Trophoblast cell (in vitro differentiated cells and primary cell): ENCODE results near the gene SPPL3.

Experiments used
- DNase-seq, 2 donors: peaks; one replicate each; pipeline ENCODE4 v3.0.0-alpha.2; 2016
- H2AFZ ChIP-seq: 2 replicates; pipeline ENCODE4 v1.6.1; 2013; ENCODE audit warnings: low read length, moderate library complexity, mild to moderate bottlenecking; ENCODE audit not compliant: insufficient read depth, poor library complexity
- H2AK5ac ChIP-seq: 2 replicates; pipeline ENCODE4 v1.6.1; 2013; ENCODE audit warnings: mild to moderate bottlenecking, low read length
- H2BK120ac ChIP-seq: 2 replicates; pipeline ENCODE4 v1.6.1; 2013; ENCODE audit warnings: low read length, mild to moderate bottlenecking, moderate library complexity; ENCODE audit not compliant: insufficient read depth, poor library complexity
- H2BK12ac ChIP-seq: 2 replicates; pipeline ENCODE4 v1.6.1; 2013; ENCODE audit warnings: mild to moderate bottlenecking, low read length, moderate library complexity
- H2BK5ac ChIP-seq: 2 replicates; pipeline ENCODE4 v1.6.1; 2013; ENCODE audit warnings: low read length, low read depth, moderate library complexity, mild to moderate bottlenecking; ENCODE audit not compliant: poor library complexity
- H3K14ac ChIP-seq: 2 replicates; pipeline ENCODE4 v1.6.1; 2013; ENCODE audit warnings: mild to moderate bottlenecking, low read length
- H3K18ac ChIP-seq: 2 replicates; pipeline ENCODE4 v1.6.1; 2013; ENCODE audit warnings: mild to moderate bottlenecking, low read length
- H3K23ac ChIP-seq: 2 replicates; pipeline ENCODE4 v1.6.1; 2013; ENCODE audit warnings: low read length
- H3K27ac ChIP-seq: 2 replicates; pipeline ENCODE4 v1.5.1; 2013; ENCODE audit warnings: low read depth, mild to moderate bottlenecking, inconsistent platforms, low read length, moderate library complexity
- H3K27me3 ChIP-seq: 2 replicates; pipeline ENCODE4 v1.6.1; 2013; ENCODE audit warnings: inconsistent platforms, mild to moderate bottlenecking, low read length, moderate library complexity; ENCODE audit not compliant: insufficient read depth
- H3K36me3 ChIP-seq, 2 experiments: 1 replicate in 1 of 2; 2 replicates in 1 of 2; pipeline ENCODE4 v1.6.1; 2013; ENCODE audit warnings: low read length in 2 of 2, mild to moderate bottlenecking in 2 of 2, moderate library complexity in 1 of 2; ENCODE audit not compliant: insufficient read depth in 2 of 2, control insufficient read depth in 1 of 2
- H3K4ac ChIP-seq: 2 replicates; pipeline ENCODE4 v1.6.1; 2013; ENCODE audit warnings: low read depth, mild to moderate bottlenecking, low read length, moderate library complexity
- H3K4me1 ChIP-seq, 2 experiments: 1 replicate in 1 of 2; 2 replicates in 1 of 2; pipeline ENCODE4 v1.6.1; 2013; ENCODE audit warnings: low read length in 2 of 2, mild to moderate bottlenecking in 2 of 2, moderate library complexity in 1 of 2; ENCODE audit not compliant: insufficient read depth in 2 of 2, control insufficient read depth in 1 of 2
- H3K4me2 ChIP-seq: 2 replicates; pipeline ENCODE4 v1.6.1; 2013; ENCODE audit warnings: inconsistent platforms, mild to moderate bottlenecking, low read length, moderate library complexity
- H3K4me3 ChIP-seq: 2 replicates; pipeline ENCODE4 v1.5.1; 2013; ENCODE audit warnings: mild to moderate bottlenecking, low read depth, low read length, inconsistent platforms
- H3K79me1 ChIP-seq: one replicate; pipeline ENCODE4 v1.6.1; 2013; ENCODE audit warnings: low read length
- H3K79me2 ChIP-seq: 2 replicates; pipeline ENCODE4 v1.6.1; 2013; ENCODE audit warnings: low read length, mild to moderate bottlenecking; ENCODE audit not compliant: control insufficient read depth, insufficient read depth, poor library complexity
- H3K9ac ChIP-seq: 2 replicates; pipeline ENCODE4 v1.6.1; 2013; ENCODE audit warnings: mild to moderate bottlenecking, low read length
- H3K9me3 ChIP-seq: 2 replicates; pipeline ENCODE4 v1.6.1; 2013; ENCODE audit warnings: low read depth, mild to moderate bottlenecking, control low read depth, inconsistent platforms, low read length; ENCODE audit not compliant: insufficient read depth
- H4K12ac ChIP-seq: 2 replicates; pipeline ENCODE4 v1.6.1; 2013; ENCODE audit warnings: low read depth, mild to moderate bottlenecking, low read length, moderate library complexity
- H4K8ac ChIP-seq: 2 replicates; pipeline ENCODE4 v1.6.1; 2013; ENCODE audit warnings: low read depth, mild to moderate bottlenecking, low read length, moderate library complexity
- H4K91ac ChIP-seq: one replicate; pipeline ENCODE4 v1.6.1; 2013; ENCODE audit warnings: low read depth, mild to moderate bottlenecking, low read length, moderate library complexity
- WGBS: extraction: QIAGEN DNeasy Blood & Tissue Kit; methylation state at CpG from one replicate; pipeline ENCODE4 v1.1.7; 2013; ENCODE audit warnings: missing lambda C conversion rate; ENCODE audit not compliant: insufficient read length, insufficient coverage; ENCODE audit errors: extremely low coverage; 5-methylcytosine and 5-hydroxymethylcytosine counted together

SPPL3 gene

DNA sequence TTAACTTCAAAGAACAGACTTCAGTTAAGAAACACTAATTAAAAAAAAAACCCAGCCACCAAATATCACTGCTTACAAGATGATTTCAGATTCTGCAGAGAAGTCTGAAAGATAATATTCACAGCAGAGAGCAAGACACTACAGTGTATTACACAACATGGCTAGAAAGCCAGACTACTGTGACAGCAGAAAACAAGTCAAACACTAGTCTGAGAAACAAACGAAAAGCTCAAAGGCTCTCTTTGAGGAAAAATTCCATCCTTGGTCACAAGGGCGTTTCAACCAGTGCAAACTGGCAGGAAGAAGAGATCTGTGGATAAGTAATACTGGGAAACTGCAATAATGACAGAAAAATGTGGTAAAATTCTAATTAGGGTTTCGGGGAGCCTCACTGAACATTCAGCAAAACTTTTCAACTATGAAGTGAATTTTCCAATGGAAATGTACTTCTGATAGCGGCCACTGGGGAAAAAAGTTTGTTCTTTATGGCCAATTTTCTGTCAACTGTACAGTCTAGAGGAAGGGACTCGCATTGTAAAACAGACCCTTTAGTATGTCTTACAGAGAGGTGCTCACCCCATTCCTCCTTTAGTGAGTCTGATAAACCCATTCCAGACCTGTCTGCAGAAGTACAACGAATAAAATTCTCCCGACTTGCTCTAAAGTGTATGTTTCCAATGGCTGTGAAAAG, 128.2 kb downstream of the SPPL3 start:
- Histone ChIP-seq H3K4me3 (no peak overlapping the region), H3K14ac (no peak overlapping the region), H3K9me3 (no peaks in the 10 kb centered on the region), H4K12ac (no peak overlapping the region), H3K18ac (no peak overlapping the region), H3K36me3 (peaks cover 4 to 5% of the 10 kb centered on the region in 2 experiments), H3K79me2 (no peaks in the 10 kb centered on the region), H2BK12ac (no peak overlapping the region), H3K27me3 (no peaks in the 10 kb centered on the region), H3K9ac (no peak overlapping the region), H2BK5ac (no peak overlapping the region), H3K4ac (no peak overlapping the region), H4K8ac (no peak overlapping the region), H3K27ac (peak overlapping the region; percentile 17), H3K4me2 (no peak overlapping the region), H2AK5ac (no peak overlapping the region), H3K23ac (no peak overlapping the region), H2BK120ac (no peak overlapping the region), H2AFZ (no peak overlapping the region), H4K91ac (no peak overlapping the region), H3K4me1 (no peaks in the 10 kb centered on the region), H3K79me1 (no peaks in the 10 kb centered on the region)
- DNase-seq, result no peak
- WGBS, result no CpG with 5 or more reads among the region's 7 CpGs

DNA sequence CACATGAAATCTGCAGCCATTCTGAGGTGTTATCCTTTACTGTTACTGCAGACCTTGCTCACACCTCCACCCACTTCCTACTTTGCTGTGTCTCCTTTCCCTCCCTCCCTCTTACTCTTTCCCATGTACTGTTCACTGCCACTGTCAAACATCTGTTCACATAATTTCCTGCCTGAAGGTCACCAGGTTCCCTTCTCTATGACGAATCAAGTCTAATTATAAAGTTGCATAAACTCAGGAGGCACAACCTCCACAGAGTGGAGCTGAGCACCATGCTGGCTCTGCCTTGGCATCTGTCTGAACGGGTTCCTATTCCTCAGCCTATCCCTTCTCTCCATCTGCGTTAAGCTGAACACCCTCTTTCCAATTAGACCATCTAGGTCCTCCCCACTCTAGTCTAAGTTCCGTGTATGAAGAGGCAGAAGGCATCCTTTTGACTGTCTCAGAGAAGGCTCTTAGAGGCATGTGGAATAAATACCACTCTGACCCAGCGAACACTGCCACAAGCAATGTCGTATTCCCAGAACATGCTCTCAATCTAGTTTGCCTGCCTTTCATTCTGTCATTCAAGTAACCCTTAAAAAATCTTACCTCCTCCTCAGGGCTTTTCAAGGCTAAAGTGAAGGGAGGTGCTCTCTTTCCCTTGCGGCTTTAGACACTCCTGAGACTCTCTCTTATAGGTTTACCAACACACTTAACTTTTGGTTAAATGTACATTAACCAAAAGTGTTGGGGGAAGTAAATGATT, 129.8 kb downstream of the SPPL3 start:
- no peaks in the 10 kb centered on the region for H3K9me3 ChIP-seq
- H4K12ac ChIP-seq, result no peak overlapping the region
- H3K18ac ChIP-seq, result no peak overlapping the region
- H2BK5ac ChIP-seq, result no peak overlapping the region
- no peak for DNase-seq
- H3K14ac ChIP-seq, result no peak overlapping the region
- H3K4me1 ChIP-seq, result no peaks in the 10 kb centered on the region
- H3K27ac ChIP-seq, result no peak overlapping the region
- H3K79me2 ChIP-seq, result no peaks in the 10 kb centered on the region
- no peak overlapping the region for H2BK12ac ChIP-seq
- H3K4me3 ChIP-seq, result no peak overlapping the region
- no peak overlapping the region for H4K8ac ChIP-seq
- H3K4me2 ChIP-seq, result no peak overlapping the region
- H4K91ac ChIP-seq, result no peak overlapping the region
- WGBS, result no CpG with 5 or more reads among the region's 7 CpGs
- no peak overlapping the region for H2BK120ac ChIP-seq
- H3K9ac ChIP-seq, result no peak overlapping the region
- H3K4ac ChIP-seq, result no peak overlapping the region
- no peaks in the 10 kb centered on the region for H3K79me1 ChIP-seq
- H3K36me3 ChIP-seq, result peaks cover 3 to 5% of the 10 kb centered on the region in 2 experiments
- H3K23ac ChIP-seq, result no peak overlapping the region
- H2AFZ ChIP-seq, result no peak overlapping the region
- H3K27me3 ChIP-seq, result no peaks in the 10 kb centered on the region
- no peak overlapping the region for H2AK5ac ChIP-seq

DNA sequence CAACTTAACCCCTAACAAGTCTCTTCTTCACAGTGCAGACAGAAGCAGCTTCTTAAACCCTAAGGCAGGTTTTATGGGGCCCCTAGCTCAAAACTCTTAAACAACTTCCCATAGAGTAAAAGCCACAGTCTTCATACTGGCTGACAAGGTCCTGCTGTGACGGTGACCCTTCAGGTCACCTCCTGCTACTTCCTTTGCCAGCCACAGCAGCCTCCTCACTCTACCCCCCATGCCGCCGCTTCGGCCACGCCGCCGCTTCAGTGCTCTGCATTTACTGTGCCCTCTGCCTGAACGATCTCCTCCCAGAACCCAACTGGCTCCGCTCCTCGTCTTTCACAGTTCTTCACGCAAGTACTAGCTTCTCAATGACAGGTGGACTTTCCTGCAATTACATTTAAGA, 133.1 kb downstream of the SPPL3 start:
- Histone ChIP-seq H3K9ac (no peak overlapping the region), H2BK5ac (no peak overlapping the region), H4K91ac (no peak overlapping the region), H3K4ac (no peak overlapping the region), H2AFZ (no peak overlapping the region), H3K14ac (no peak overlapping the region), H3K27ac (no peak overlapping the region), H3K4me1 (peaks cover 3 to 6% of the 10 kb centered on the region in 2 experiments), H2BK12ac (no peak overlapping the region), H2AK5ac (no peak overlapping the region), H3K9me3 (peaks cover 4% of the 10 kb centered on the region), H3K23ac (no peak overlapping the region), H4K12ac (no peak overlapping the region), H3K36me3 (peaks cover 28 to 29% of the 10 kb centered on the region in 2 experiments), H2BK120ac (no peak overlapping the region), H3K18ac (no peak overlapping the region), H3K79me2 (no peaks in the 10 kb centered on the region), H4K8ac (no peak overlapping the region), H3K4me2 (no peak overlapping the region), H3K27me3 (no peaks in the 10 kb centered on the region), H3K79me1 (no peaks in the 10 kb centered on the region), H3K4me3 (no peak overlapping the region)
- no CpG with 5 or more reads among the region's 11 CpGs for WGBS
- DNase-seq, result no peak

DNA sequence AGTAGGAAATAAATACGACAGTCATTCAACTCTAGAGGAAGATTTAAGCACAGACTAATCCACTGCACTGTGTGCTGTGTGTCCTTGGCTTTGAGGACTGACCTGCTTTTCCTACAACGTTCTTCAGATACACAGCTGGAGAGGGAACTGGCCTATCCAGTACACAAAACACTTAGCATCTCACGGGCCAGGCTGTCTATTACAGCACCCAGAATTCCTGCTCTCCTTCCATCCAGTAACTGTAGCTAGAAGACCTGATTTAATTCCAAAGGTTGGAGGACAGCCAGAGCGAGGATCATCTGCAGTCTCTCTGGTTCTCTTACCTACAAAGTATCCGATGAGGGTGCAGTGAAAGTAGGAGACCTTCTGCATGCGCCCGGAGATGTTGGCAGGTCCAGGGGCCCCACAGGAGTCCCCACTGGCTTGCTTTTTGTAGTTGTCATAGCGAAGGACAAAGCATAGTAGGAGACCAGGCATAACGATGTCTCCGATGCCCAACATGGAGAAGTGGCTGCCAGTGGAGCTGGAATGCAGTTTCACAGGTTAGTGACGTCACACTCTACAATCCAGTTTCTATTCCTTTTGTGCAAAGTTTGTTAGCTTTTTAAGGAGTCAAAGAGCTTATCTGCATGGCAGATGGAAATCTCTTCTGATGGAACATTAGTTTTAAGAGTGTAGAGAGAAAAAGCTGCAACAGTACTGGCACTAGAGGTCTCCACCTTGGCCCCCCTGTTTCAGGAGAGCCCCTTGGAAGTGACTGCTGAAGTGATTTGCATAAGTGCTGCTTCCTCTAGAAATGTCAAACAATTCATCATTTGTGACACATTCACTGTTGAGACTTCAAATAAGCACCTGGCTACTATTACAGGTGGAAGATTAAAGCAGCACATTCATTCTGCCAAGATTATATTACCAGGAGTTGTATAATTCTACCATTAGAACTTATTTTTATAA, 136.8 kb downstream of the SPPL3 start:
- no peak overlapping the region for H4K91ac ChIP-seq
- peak; percentile 40 to 74 for DNase-seq
- no peak overlapping the region for H3K4me2 ChIP-seq
- H4K12ac ChIP-seq, result no peak overlapping the region
- H3K27me3 ChIP-seq, result no peaks in the 10 kb centered on the region
- no peak overlapping the region for H2AFZ ChIP-seq
- H3K4me3 ChIP-seq, result no peak overlapping the region
- no peak overlapping the region for H3K9ac ChIP-seq
- no peak overlapping the region for H3K27ac ChIP-seq
- no peak overlapping the region for H2BK120ac ChIP-seq
- H3K9me3 ChIP-seq, result peaks cover 4% of the 10 kb centered on the region
- H2BK5ac ChIP-seq, result no peak overlapping the region
- no peak overlapping the region for H2BK12ac ChIP-seq
- no peak overlapping the region for H3K23ac ChIP-seq
- no peak overlapping the region for H3K18ac ChIP-seq
- no peaks in the 10 kb centered on the region for H3K79me2 ChIP-seq
- no CpG with 5 or more reads among the region's 11 CpGs for WGBS
- no peak overlapping the region for H3K14ac ChIP-seq
- H3K36me3 ChIP-seq, result peaks cover 38 to 43% of the 10 kb centered on the region in 2 experiments
- no peak overlapping the region for H2AK5ac ChIP-seq
- no peak overlapping the region for H4K8ac ChIP-seq
- peaks cover 3 to 9% of the 10 kb centered on the region in 2 experiments for H3K4me1 ChIP-seq
- no peak overlapping the region for H3K4ac ChIP-seq
- H3K79me1 ChIP-seq, result no peaks in the 10 kb centered on the region
